ENCODE measurements around the gene EFHD1.

GRCh38 chr2:232647261-232647660 is 13.9 kb downstream of the EFHD1 start:
- TF ChIP-seq CTCF (IDR thresholded peaks at IDR 0.05; ENCODE audit: insufficient read depth, low read length) (no peak), POLR2AphosphoS5 (IDR thresholded peaks at IDR 0.05; ENCODE audit: low read depth) (no peak), SPI1 (IDR thresholded peaks at IDR 0.05; ENCODE audit: borderline replicate concordance, low read depth) (no peak), GABPA (IDR thresholded peaks at IDR 0.05; ENCODE audit: low read depth) (no peak), REST (IDR thresholded peaks at IDR 0.05; ENCODE audit: insufficient replicate concordance, low read depth) (no peak)
